K562 (cell line): ENCODE measurements around the gene ITGA2B. TPM values are rescaled to one million over a fixed set of nuclear protein-coding genes. Genes with fewer than 3 reads are reported as not detected.

Experiments used
- ATAC-seq: fragments of 200-7000 bp; cut with Tn5 transposase; 3 replicates; pipeline ENCODE4 v1.9.1; 2020; ENCODE audit warnings: moderate library complexity
- BruUV-seq: library from RNA; stranded (reverse); fragments of 400-500 nt; replicated peaks from 2 replicates; lab custom pipeline; 2021; lab: Mats Ljungman, UMichigan
- CTCF ChIA-PET: fragments of 300-600 bp; formaldehyde crosslinking; extraction: SDS; loops from one replicate; lab custom pipeline; 2021; ENCODE audit warnings: low intra/inter-chr PET ratio; lab: Yijun Ruan, JAX
- POLR2A ChIA-PET: fragments of 300-600, 350-650 bp; sonication (Branson Sonifier 250); formaldehyde crosslinking; extraction: SDS; loops from one replicate; lab custom pipeline; 2021; ENCODE audit warnings: antibody characterized with exemption, inconsistent platforms; lab: Yijun Ruan, JAX
- DNase-seq, 4 experiments: peaks; one replicate each; pipeline versions ENCODE4 v3.0.0 to v3.0.0-alpha.2; 2011 to 2018; ENCODE audit warnings: low spot score in 3 of 4, mixed read lengths in 3 of 4; ENCODE audit errors: extremely low read depth in 1 of 4
- FAIRE-seq: peaks from 2 replicates; lab custom pipeline; 2011; peaks lifted over from hg19 to GRCh38; lab: Jason Lieb, UNC
- H2AFZ ChIP-seq: 2 replicates; pipeline ENCODE4 v1.6.0; 2011; ENCODE audit warnings: low read depth, low read length, control low read depth, inconsistent platforms
- H3K27ac ChIP-seq: fragments of 200-600 bp; 3 replicates; pipeline ENCODE4 v1.8.0; 2011; ENCODE audit warnings: low read depth, mild to moderate bottlenecking, control low read depth, inconsistent platforms, low read length, moderate library complexity, mixed read lengths; ENCODE audit errors: extremely low read depth
- H3K27me3 ChIP-seq, 2 experiments: fragments of 300-600 bp in 1 of 2; 2 replicates in 1 of 2; 3 replicates in 1 of 2; pipeline versions ENCODE4 v1.6.0 to v1.8.0; 2011; ENCODE audit warnings: inconsistent platforms in 2 of 2, low read length in 2 of 2, mild to moderate bottlenecking in 1 of 2, mixed read lengths in 1 of 2, moderate library complexity in 1 of 2; ENCODE audit not compliant: control insufficient read depth in 2 of 2, insufficient read depth in 2 of 2
- H3K36me3 ChIP-seq: fragments of 300-600 bp; 3 replicates; pipeline ENCODE4 v1.8.0; 2011; ENCODE audit warnings: mild to moderate bottlenecking, low read length, inconsistent platforms; ENCODE audit not compliant: control insufficient read depth, insufficient read depth
- H3K4me1 ChIP-seq, 2 experiments: fragments of 200-600 bp in 1 of 2; replicated peaks in 1 of 2; 2 replicates in 1 of 2; 3 replicates in 1 of 2; pipeline versions ENCODE4 v1.5.1 to v1.8.0; 2011; ENCODE audit warnings: inconsistent platforms in 2 of 2, low read length in 2 of 2, mild to moderate bottlenecking in 1 of 2, mixed read lengths in 1 of 2, moderate library complexity in 1 of 2; ENCODE audit not compliant: control insufficient read depth in 2 of 2, insufficient read depth in 2 of 2
- H3K4me2 ChIP-seq: 2 replicates; pipeline ENCODE4 v1.6.1; 2011; ENCODE audit warnings: low read length, control low read depth, inconsistent platforms, mixed read lengths; ENCODE audit not compliant: insufficient read depth
- H3K4me3 ChIP-seq: fragments of 200-600 bp; sonication (generic), shearing (Covaris generic); 2 replicates; pipeline ENCODE4 v1.5.1; 2016; ENCODE audit warnings: control low read depth, inconsistent platforms
- H3K79me2 ChIP-seq: fragments of 200-600 bp; 3 replicates; pipeline ENCODE4 v1.8.0; 2011; ENCODE audit warnings: low read length, inconsistent platforms; ENCODE audit not compliant: control insufficient read depth, insufficient read depth
- H3K9ac ChIP-seq, 2 experiments: 2 replicates each; pipeline versions ENCODE4 v1.6.0 to v1.6.1; 2011; ENCODE audit warnings: low read depth in 2 of 2, low read length in 2 of 2, control low read depth in 1 of 2, inconsistent platforms in 1 of 2, mild to moderate bottlenecking in 1 of 2, mixed read lengths in 1 of 2; ENCODE audit not compliant: insufficient read depth in 1 of 2
- H3K9me1 ChIP-seq: one replicate; pipeline ENCODE4 v1.6.0; 2011; ENCODE audit warnings: inconsistent platforms, mild to moderate bottlenecking, low read length, moderate library complexity; ENCODE audit not compliant: control insufficient read depth, insufficient read depth
- H3K9me3 ChIP-seq: replicated peaks from 2 replicates; pipeline ENCODE4 v1.5.1; 2011; ENCODE audit warnings: low read depth, low read length, inconsistent platforms; ENCODE audit not compliant: control insufficient read depth, insufficient read depth
- H4K20me1 ChIP-seq: replicated peaks from 2 replicates; pipeline ENCODE4 v1.6.1; 2011; ENCODE audit warnings: low read length, inconsistent platforms, mixed read lengths; ENCODE audit not compliant: control insufficient read depth, insufficient read depth
- ATF1 ChIP-seq, 2 experiments: fragments of 450-650 bp in 1 of 2; IDR thresholded peaks; 2 replicates each; pipeline ENCODE4 v1.6.1; 2016; ENCODE audit warnings: missing compliant biosample characterization in 1 of 2, missing genetic modification characterization in 1 of 2
- CBFB ChIP-seq: sonication (generic); formaldehyde crosslinking; IDR thresholded peaks from 2 replicates; pipeline ENCODE4 v1.4.0; 2020; ENCODE audit warnings: mild to moderate bottlenecking, missing genetic modification reagents
- CTCFL ChIP-seq: IDR thresholded peaks from 2 replicates; pipeline ENCODE4 v1.6.1; 2011; ENCODE audit warnings: borderline replicate concordance, low read depth, mild to moderate bottlenecking, moderate library complexity, low read length; ENCODE audit not compliant: insufficient read depth, poor library complexity, severe bottlenecking
- ELF2 ChIP-seq: fragments of 250-450 bp; sonication (Bioruptor Pico); IDR thresholded peaks from 2 replicates; pipeline ENCODE4 v1.5.0; 2021; ENCODE audit warnings: mild to moderate bottlenecking
- EZH2 ChIP-seq: IDR thresholded peaks from 2 replicates; pipeline ENCODE4 v1.6.1; 2012; ENCODE audit warnings: low read depth, mild to moderate bottlenecking, inconsistent platforms, low read length, borderline replicate concordance
- FOXA3 ChIP-seq, 2 experiments: fragments of 450-650 bp in 1 of 2; sonication (generic) in 1 of 2; formaldehyde crosslinking; IDR thresholded peaks in 1 of 2; conservative IDR thresholded peaks in 1 of 2; 2 replicates each; pipeline versions ENCODE4 v1.4.0 to v1.8.0; 2020 to 2022; ENCODE audit warnings: mild to moderate bottlenecking in 2 of 2, missing genetic modification reagents in 1 of 2
- GATAD2A ChIP-seq: fragments of 450-650 bp; IDR thresholded peaks from 2 replicates; pipeline ENCODE4 v1.6.1; 2017
- HDAC1 ChIP-seq, 2 experiments: fragments of 450-650 bp; IDR thresholded peaks; 2 replicates each; pipeline ENCODE4 v1.6.1; 2016 to 2017; ENCODE audit warnings: inconsistent platforms in 1 of 2, mild to moderate bottlenecking in 1 of 2, moderate library complexity in 1 of 2
- HEY1 ChIP-seq: fragments of 250-450 bp; sonication (Bioruptor Pico); IDR thresholded peaks from 2 replicates; pipeline ENCODE4 v1.5.0; 2020; ENCODE audit warnings: mild to moderate bottlenecking, moderate library complexity, borderline replicate concordance
- HMG20B ChIP-seq: fragments of 250-450 bp; sonication (Bioruptor Pico); IDR thresholded peaks from 2 replicates; pipeline ENCODE4 v1.5.0; 2021; ENCODE audit warnings: mild to moderate bottlenecking
- HNRNPH1 ChIP-seq: fragments of 200-400 bp; formaldehyde crosslinking; optimal IDR thresholded peaks from 2 replicates; pipeline ENCODE3; 2017; ENCODE audit warnings: low read depth, mild to moderate bottlenecking, low read length, moderate library complexity
- MLX ChIP-seq, 2 experiments: fragments of 450-650 bp in 1 of 2; sonication (generic) in 1 of 2; formaldehyde crosslinking; conservative IDR thresholded peaks; 2 replicates each; pipeline versions ENCODE4 v1.4.0 to v1.8.1; 2020 to 2022; ENCODE audit warnings: mild to moderate bottlenecking in 1 of 2, missing genetic modification reagents in 1 of 2
- NR0B1 ChIP-seq: fragments of 450-650 bp; IDR thresholded peaks from one replicate; pipeline ENCODE4 v1.6.1; 2018; ENCODE audit warnings: mild to moderate bottlenecking, moderate library complexity; ENCODE audit not compliant: partially characterized antibody
- NR2C2 ChIP-seq, 2 experiments: fragments of 200-800 bp in 1 of 2; sonication (Bioruptor generic) in 1 of 2; sonication (generic) in 1 of 2; formaldehyde crosslinking in 1 of 2; IDR thresholded peaks; 2 replicates each; pipeline versions ENCODE4 v1.6.1 to v1.8.0; 2016 to 2022; ENCODE audit warnings: mild to moderate bottlenecking in 1 of 2, missing compliant biosample characterization in 1 of 2, missing genetic modification characterization in 1 of 2, missing genetic modification reagents in 1 of 2
- NR2F6 ChIP-seq: fragments of 450-650 bp; formaldehyde crosslinking; IDR thresholded peaks from 2 replicates; pipeline ENCODE4 v1.4.0; 2020; ENCODE audit warnings: mild to moderate bottlenecking
- NRF1 ChIP-seq, 2 experiments: fragments of 450-650 bp; IDR thresholded peaks in 1 of 2; conservative IDR thresholded peaks in 1 of 2; 2 replicates each; pipeline ENCODE4 v1.6.1; 2014; ENCODE audit warnings: mild to moderate bottlenecking in 2 of 2
- ZFPM2 ChIP-seq: fragments of 250-450 bp; sonication (Bioruptor Pico); IDR thresholded peaks from 2 replicates; pipeline ENCODE4 v1.5.1; 2022; ENCODE audit warnings: mild to moderate bottlenecking
- WGBS: fragments of 100-300 bp; shearing (Covaris generic); methylation state at CpG from one replicate; pipeline ENCODE4 v1.1.6; 2016; ENCODE audit warnings: low coverage, mixed read lengths; ENCODE audit not compliant: insufficient coverage; ENCODE audit errors: missing lambda C conversion rate; 5-methylcytosine and 5-hydroxymethylcytosine counted together
- in situ Hi-C: fragments of 300-500 bp; cut with MboI; formaldehyde crosslinking; loops from 4 replicates; pipeline ENCODE4 v1.15.0; 2018; ENCODE audit warnings: inconsistent platforms, mixed read lengths
- intact Hi-C: fragments of 100-400 bp; cut with micrococcal nuclease; formaldehyde crosslinking; loops from 2 replicates; pipeline ENCODE4 v1.14.2; 2022
- polyA plus RNA-seq, 8 experiments: library from polyadenylated mRNA; depleted of rRNA in 4 of 8; stranded (reverse) in 5 of 8; unstranded in 3 of 8; fragments of >200 nt; fragmentation: Nextera tagmentation in 2 of 8; fragmentation: Illumina TruSeq in 1 of 8; extraction: Ambion mirVana in 2 of 8; extraction: Trizol in 1 of 8; gene quantifications; 2 replicates each; pipeline versions ENCODE4 v1.2.1 to v1.2.3, GENCODE V29; 2011 to 2014; ENCODE audit warnings: inconsistent platforms in 1 of 8, missing spikeins in 1 of 8
- total RNA-seq, 7 experiments: library from RNA; depleted of rRNA in 6 of 7; stranded (reverse); fragments of >200 nt in 6 of 7; fragmentation: Illumina TruSeq in 2 of 7; extraction: Trizol in 2 of 7; gene quantifications; 2 replicates each; pipeline versions ENCODE4 v1.2.1 to v1.2.3, GENCODE V29; 2011 to 2021; ENCODE audit warnings: low replicate concordance in 1 of 7

Gene ITGA2B
- total and polyA plus RNA-seq, 9 of the 15 experiments (the other 6 are each of a cell fraction or from before 2014, with no cell fraction given), result 1.1 to 26.4 (median 5.6) TPM

- Histone ChIP-seq H3K36me3 (peaks cover 42% of the 10 kb centered on the region; the same call in 2 of the 3 replicates), H4K20me1 (no peaks in the 10 kb centered on the region), H3K27me3 (no peaks in the 10 kb centered on the region), H3K79me2 (no peaks in the 10 kb centered on the region), H3K9me1 (no peaks in the 10 kb centered on the region), H3K4me3 (no peak overlapping the region), H3K4me1 (peaks cover 11 to 17% of the 10 kb centered on the region in 2 experiments; a peak in 4 of 5 replicates), H3K9ac (no peak overlapping the region), H3K9me3 (no peaks in the 10 kb centered on the region), H3K4me2 (no peak overlapping the region), H2AFZ (no peak overlapping the region), H3K27ac (no peak overlapping the region)
- no peak for ATAC-seq
- ChIA-PET POLR2A (interaction anchor here (0.6 to 2.7 kb wide), 4 partner anchors 10 to 274 kb away, joined by 3 to 7 read pairs (median 4); no protein-coding TSS in a partner anchor), CTCF (no interaction called here)
- DNase-seq, result no peak
- FAIRE-seq, result no peak
- WGBS, result 87% methylated on average over 5 of the region's 5 CpGs
- TF ChIP-seq NR2C2 (CRISPR knock-in tag; IDR thresholded peaks at IDR 0.05), result no peak
- no peak for TF ChIP-seq NR2C2 (tag; IDR thresholded peaks at IDR 0.05)
- TF ChIP-seq HNRNPH1, result no peak
- TF ChIP-seq CBFB (CRISPR knock-in tag), result no peak
- no peak for TF ChIP-seq NRF1 (conservative IDR thresholded peaks at IDR 0.05 in 1 of 2, IDR thresholded peaks at IDR 0.05 in 1 of 2)
- no peak for TF ChIP-seq FOXA3 (CRISPR knock-in tag; conservative IDR thresholded peaks at IDR 0.05 in 1 of 2, IDR thresholded peaks at IDR 0.05 in 1 of 2)
- no peak for TF ChIP-seq HDAC1 (IDR thresholded peaks at IDR 0.05)
- TF ChIP-seq ZFPM2 (CRISPR knock-in tag), result no peak
- TF ChIP-seq MLX (CRISPR knock-in tag; conservative IDR thresholded peaks at IDR 0.05), result no peak
- no peak for TF ChIP-seq NR0B1
- TF ChIP-seq ELF2 (CRISPR knock-in tag), result no peak
- TF ChIP-seq GATAD2A, result no peak
- TF ChIP-seq CTCFL, result no peak
- no peak for TF ChIP-seq HMG20B (CRISPR knock-in tag)
- TF ChIP-seq HEY1, result no peak
- no peak for TF ChIP-seq NR2F6 (CRISPR knock-in tag)
- TF ChIP-seq EZH2, result no peak
- no peak for TF ChIP-seq ATF1 (CRISPR knock-in tag; IDR thresholded peaks at IDR 0.05)
- no peak for TF ChIP-seq ATF1 (tag; IDR thresholded peaks at IDR 0.05)
- intact Hi-C loops (no loop called here), in situ Hi-C loops (no loop called here)
- BruUV-seq, result no TSS peak
Observed at GRCh38 chr17:44396946-44397345, 7.5 kb upstream of the ITGA2B start.
